Ramos (cell line): ENCODE results near the gene SCPEP1.

Source experiments
- in situ Hi-C: fragments of 300-500 bp; cut with MboI; formaldehyde crosslinking; loops from one replicate; pipeline ENCODE4 v1.14.3; 2022; ENCODE audit warnings: low sequenced_read_pairs; ENCODE audit not compliant: unreplicated experiment

The SCPEP1 gene

DNA sequence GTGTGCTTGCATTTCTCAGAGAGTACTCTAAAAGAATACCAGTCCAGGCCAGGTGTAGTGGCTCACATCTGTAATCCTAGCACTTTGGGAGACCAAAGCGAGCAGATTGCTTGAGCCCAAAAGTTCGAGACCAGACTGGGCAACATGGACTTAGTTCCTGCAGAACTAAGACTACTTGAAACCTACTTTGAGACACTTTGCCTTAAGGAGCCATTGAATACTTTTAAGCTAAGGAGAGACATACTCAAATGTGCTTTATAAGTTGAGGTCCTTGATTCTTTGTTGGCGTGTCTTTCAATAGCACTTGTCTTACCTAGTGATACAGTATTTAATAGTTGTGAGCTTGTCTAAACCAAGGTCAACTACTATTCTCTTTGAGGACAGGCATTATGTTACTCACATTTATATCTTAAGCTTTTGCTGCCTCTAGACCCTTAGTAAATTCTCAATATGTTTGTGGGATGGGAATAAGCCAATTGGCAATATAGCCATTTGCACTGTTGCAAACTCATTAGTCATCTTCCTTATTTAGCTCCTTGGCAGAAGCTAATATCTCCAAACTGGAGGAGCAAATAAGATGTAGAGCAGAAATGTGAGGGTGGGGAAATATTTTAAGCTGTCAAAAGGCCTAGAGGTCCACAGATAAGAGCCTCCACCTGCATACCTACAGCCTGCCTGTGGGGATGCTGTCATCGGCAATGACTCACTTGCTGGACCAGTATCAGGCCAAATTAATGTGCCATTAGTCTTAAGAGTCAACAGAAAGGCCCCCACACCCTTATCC, 16.3 kb downstream of the SCPEP1 start:
- in situ Hi-C loops, result no loop called here

DNA sequence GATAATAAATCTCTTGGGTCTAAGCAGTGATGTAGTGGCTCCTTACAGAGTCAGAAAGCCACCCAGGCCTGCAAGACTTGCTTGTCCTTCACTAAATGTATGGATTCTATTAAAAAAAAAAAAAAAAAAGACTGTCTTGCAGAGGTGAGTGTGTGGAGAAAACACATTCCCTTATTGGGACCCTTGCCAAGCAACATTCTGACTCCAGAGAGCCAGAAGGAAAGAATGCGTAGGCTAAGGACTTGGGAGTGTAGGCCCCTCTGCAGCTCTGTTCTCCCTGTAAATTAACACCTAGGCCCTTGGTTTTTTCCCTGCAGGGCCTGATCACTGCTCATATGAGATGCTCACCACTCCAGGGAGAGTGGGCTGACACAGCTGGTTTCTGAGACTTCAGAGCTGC, 17.8 kb downstream of the SCPEP1 start:
- in situ Hi-C loops, result no loop called here

DNA sequence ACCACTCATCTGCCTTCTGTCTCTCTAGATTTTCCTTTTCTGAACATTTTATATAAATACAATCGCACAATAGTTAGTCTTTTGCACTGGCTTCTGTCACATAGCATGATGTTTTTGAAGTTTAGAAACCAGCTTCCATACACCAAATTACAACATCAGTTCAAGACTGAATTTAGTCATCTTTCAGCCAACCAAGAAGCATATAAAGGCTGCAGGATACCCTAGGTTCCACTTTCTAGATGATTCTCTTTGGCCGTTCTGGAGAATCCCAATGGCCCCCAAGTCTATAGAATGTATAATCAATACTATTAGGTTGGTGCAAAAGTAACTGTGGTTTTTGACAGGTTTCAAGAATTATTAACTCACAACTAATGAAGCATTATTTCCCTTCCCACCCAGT, 19.4 kb downstream of the SCPEP1 start:
- in situ Hi-C loops, result no loop called here

DNA sequence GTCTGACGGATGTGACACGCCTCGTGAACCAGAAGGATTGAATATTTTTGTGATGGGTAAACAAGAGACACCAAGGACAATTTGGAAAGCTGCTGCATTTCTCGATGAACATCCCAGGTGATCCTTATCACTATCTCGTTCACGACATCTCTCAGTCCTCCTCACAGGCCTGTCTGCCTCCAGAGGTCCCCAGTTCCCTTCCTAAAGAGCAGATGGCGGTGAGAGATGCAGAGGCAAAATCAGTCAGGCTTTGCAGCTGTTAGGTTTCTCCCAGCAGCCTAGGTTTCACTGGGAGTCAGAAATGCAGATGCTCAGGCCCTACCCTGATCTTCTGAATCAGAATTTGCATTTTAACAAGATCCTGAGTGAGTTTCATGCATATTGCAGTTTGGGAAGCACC, 23.6 kb downstream of the SCPEP1 start:
- in situ Hi-C loops, result no loop called here

DNA sequence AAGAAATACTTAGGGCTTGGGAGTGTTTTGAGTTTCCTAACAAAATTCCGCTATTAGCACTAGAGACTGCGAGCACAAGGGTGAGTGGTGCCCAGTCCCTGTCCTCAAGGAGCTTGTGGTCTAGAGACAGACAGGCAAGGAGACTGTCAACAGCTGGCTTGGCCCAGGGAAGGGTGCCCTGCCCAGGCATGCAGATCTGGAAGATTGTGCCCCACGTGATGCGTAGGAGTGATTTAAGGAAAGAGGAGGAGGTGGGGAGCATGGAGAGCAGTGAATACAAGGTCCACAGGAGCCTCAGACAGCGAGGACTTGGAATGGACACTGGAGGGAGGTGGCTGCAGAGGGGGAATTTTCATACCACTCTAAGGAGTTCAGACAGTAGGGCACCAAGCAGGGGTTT, 25.0 kb downstream of the SCPEP1 start:
- in situ Hi-C loops, result no loop called here

DNA sequence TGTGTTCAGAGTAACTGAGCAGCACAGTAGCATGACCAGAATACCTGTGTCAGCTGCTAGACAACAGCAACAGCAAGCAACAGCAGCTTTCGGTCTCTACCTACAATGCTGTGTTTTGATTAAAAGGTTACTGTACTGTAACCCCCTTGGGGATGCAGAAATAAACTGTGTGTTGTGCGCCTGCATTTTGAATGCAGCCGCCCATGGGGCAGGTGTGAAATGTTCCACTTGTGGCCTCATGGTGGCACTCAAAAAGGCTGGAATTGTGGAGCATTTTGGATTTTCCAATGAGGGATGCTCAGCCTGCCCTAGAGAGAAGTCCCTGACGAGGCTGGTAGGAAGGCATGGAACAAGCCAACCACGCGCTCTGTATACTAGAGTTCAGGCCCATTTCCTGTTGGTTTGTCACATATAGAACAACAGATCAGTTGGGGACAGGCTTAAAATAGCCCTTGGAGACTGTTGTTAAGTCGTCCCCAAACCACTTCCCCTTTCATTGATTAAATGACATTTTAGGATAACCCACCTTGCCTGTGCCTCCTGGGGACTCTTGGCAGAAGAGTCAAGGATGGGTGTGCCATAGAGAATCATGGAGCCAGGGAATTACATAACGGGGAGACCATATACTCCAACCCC, 27.1 kb downstream of the SCPEP1 start:
- in situ Hi-C loops, result no loop called here

DNA sequence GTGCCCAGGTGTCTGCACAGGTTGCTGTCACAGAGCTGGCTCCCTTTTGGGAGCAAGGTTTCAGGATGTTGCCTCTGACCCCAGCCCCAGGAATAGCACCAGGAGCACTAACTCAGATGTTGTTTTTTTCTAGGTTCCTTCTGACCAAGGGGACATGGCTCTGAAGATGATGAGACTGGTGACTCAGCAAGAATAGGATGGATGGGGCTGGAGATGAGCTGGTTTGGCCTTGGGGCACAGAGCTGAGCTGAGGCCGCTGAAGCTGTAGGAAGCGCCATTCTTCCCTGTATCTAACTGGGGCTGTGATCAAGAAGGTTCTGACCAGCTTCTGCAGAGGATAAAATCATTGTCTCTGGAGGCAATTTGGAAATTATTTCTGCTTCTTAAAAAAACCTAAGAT, 28.1 kb downstream of the SCPEP1 start:
- in situ Hi-C loops, result no loop called here

DNA sequence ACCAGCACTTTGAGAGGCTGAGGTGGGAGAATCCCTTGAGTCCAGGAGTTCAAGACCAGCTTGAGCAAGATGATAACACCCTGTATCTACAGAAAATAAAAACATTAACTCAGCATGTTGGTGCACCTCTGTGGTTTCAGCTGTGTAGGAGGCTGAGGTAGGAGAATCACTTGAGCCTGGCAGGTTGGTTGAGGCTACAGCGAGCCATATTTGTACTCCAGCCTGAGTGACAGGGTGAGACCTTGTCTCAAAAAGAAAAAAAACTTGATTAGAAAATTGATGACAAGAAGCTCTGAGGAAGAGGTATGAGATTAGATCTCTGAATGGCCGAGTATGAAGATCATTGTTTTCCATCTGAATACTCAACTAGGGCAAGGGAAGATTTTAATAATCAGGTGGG, 31.0 kb downstream of the SCPEP1 start:
- in situ Hi-C loops, result no loop called here

DNA sequence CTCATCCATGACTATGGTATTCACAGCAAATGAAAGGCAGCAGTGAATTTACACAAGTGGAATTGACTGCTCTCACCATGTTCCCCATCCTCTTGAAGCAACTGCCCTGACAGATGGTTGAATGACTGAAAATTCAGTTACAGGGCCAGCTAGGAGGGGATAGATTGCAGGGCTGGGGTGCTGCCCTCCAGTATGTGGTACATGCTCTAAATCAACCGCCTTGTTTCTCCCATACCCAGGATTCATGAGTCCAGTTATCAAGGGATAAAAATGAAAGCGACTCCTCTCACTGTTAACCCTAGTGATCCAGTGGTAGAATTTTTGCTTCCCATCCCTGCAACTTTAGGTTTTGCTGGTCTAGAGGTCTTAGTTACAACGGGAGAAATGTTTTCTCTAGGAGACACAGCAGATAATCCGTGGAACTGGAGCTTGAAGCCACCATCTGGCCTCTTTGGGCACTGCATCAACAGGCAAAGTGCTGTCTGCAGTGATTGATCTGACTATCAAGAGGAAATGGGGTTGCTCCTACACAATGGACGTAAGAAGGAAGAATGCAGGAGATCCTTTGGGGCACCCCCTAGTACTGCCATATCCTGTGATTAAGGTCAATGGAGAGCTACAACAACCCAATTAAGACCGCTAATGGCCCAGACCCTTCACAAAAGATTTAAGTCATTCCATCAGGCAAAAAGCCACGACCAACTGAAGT, 32.0 kb downstream of the SCPEP1 start:
- in situ Hi-C loops, result no loop called here

DNA sequence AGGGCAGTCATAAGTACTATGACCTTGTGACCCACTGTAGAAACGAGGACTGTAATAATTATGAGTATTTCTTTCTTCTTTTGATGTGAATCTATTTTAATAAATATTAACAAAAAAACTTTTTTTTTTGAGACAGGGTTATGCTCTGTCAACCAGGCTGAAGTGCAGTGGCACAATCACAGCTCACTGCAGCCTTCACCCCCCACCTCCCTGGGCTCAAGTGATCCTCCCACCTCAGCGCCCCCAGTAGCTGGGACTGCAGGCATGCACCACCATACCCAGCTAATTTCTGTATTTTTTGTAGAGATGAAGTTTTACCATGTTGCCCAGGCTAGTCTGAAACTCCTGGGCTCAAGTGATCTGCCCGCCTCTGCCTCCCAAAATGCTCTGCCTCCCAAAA, 32.6 kb downstream of the SCPEP1 start:
- in situ Hi-C loops, result no loop called here

DNA sequence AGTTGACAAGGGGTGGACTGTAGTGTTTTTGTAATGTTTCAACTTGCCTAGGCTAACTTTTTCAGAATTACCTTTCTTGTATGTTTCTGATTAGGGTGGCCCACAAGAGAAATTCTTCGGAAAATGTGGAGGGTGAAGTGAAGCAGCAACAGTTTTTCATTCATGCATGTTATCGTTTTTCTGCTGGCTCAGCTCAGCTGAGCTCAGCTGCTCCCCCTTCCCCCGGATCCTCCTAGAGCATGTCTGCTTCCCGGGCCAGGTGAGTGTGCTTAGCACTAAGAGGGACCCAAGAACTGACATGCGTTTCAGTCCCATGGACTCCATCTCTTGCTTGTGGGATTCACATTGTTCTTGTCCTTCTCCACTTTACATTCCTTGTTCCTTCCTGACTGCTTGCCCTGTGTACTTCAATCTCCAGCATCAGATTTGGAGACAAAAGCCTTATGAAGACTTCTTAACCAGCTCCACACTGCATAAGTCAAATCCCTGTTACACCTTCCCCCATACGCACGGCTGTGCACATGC, 33.6 kb downstream of the SCPEP1 start:
- in situ Hi-C loops, result no loop called here

DNA sequence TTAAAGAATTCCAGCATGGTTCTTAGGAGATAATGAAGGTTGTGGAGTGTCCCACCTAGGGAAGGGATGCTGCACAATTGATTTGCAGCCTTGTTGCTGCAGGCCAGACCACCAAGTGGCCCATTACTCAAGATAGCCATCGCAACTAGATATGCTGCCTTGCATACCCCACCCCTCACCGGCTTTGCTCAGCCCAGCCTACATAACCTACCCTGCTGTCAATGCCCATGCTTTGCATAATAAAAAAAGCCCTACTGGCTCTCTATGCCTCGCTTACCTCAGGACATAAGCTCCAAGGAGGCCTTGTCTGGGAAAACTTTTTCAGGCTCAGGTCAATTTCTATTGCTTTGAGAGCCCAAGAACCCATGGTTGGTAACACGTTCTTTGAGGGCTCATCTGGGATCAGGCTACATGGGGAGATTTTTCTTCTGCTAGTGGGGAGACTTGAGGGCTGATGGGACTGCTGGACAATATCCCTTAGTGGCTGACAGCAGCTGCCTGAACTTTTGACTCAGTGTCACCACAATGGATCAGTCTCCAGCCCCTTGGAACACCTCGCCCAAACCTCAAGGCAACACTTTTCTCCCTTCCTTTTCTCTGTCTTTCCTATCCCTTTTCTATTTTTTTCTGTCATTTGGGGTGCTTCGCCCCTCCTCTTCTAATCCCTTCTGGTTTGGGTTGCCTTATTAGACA, 38.3 kb downstream of the SCPEP1 start:
- in situ Hi-C loops, result no loop called here

DNA sequence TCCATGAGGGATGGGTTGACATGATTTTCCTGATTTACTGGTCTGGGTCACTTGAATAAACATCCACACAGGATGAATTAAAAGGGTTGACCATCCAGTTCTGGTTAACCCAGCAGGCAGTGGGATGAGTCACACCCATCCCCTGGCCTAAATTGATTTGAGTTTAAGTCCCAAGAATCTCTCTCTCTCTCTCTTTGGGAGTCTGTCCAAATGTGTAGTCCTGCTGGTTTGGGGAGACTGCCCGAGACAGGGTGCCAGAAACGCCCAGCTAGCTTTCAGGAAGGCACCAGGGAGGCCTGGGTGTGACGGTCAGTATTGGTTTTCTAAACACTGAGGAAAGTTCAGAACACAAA, 38.8 kb downstream of the SCPEP1 start:
- in situ Hi-C loops, result no loop called here

DNA sequence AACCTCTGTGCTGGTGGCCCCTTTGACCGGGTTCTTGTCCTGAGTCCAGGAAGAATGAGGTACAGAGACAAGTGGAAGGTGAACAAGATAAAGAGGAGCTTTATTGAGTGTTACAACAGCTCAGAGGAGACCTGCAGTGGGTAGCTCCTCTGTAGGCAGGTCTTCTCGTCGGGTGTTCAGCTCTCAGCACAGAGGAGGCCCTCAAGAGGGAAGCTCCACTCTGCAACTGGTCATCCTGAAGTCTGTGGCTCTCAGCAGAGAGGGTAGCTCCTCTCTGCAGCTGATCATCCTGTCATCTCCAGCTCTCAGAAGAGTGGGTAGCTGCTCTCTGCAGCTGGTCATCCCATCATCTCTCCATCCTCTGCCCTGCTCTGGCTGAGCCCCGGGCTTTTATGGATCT, 39.7 kb downstream of the SCPEP1 start:
- in situ Hi-C loops, result no loop called here

DNA sequence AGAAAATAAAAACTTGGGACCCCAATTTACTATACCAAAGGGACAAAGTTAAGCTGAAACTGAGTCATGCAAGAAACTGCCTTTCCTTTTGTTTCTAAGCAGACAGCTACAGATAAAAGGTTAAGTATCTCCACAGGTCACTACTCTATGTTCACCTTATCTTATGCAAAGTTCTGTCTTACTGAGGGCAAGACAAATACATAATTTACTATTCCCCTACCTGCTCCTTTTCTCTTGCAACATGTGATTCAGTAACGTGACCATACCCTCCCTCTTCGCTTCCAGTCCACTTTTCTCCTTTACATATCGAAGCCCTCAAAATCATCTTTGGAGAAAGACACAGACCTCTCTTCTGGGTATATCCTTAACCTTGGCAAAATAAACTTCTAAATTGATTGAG, 42.3 kb downstream of the SCPEP1 start:
- in situ Hi-C loops, result no loop called here

DNA sequence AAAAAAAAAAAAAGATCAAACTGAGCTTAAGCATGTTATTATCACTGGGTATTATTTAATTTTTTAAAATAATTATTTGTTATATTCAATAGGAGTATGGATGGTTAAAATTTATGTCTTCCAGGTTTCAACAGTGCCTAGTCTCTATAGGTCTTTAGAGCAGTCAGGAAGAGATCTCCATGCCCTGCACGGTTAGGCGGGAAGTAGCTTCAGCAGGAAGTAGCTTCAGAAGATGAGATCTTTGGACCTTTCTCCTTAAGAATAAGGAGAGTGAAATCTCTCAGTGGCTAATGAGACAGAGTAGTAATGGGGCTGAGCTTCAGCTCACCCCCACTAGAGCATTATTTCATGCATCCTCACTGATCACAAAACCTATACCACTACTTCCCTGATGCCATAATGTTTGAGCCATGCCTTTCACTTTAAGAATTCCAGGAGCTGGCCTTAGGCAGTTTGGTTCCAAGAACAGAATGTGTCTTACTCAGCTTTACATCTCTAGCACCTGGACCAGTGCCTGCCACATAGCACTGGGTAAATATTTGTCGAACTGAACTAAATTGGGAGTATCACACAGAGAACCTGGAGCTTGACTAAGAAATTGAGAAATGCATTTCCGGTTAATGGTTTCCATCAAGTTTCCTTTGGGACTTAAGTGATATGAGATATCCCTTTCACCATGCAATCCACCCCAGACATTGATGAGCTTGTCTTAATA, 43.5 kb downstream of the SCPEP1 start:
- in situ Hi-C loops, result no loop called here

DNA sequence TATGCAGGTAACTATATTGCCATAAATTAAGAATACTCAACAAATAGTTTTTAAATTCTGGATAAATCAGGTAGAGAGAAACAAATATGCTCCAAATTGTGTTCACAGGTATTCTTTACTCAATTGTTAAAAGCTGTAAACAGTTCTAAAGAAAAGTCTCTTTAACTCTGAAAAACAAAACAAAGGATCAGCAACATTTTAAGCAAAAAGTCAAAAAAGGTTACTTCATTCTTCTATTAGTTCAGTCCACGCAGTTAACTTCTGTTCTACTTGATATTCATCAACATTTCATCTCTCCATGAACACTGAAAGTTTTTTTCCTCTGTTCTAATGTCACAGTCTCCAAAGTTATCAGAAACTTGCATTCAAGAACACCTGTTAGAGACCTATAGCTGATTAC, 47.9 kb downstream of the SCPEP1 start:
- in situ Hi-C loops, result no loop called here

DNA sequence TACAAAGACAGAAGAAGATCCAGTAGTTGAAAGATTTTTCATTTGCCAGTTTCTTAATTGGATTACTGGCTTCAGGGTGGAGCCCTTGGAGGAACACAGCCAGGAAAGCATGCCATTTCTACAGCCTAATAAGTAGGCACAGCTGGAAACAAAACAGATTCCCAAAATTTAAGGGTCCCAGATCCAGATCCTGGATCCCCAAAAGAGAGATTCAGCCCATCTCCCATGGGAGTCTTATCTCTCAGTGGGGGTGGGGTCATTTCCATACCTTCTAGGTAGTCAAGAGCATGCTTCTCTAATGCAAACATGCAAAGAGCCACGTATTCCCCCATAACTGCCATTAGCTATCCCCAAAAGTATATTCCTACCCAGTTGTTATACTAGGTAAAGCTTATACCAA, 49.9 kb downstream of the SCPEP1 start:
- in situ Hi-C loops, result no loop called here

DNA sequence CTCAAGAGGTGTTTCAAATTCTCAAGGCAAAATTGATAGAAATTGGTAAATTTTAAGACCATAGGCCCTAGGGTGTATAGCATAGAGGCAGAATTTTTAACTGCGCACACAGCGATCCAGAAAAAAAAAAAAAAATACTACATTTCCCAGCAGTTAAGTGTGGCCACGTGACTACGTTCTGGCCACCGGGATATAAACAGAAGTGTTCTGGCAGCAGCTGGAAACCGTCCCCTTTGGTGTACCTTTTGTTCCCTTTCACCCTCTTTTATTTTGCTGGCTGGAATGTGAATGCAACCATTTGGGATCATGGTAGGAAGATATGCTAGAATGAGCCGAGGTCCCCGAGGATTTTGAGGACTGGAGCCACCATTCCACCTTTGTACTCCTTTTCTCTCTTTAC, 54.4 kb downstream of the SCPEP1 start:
- in situ Hi-C loops, result no loop called here

DNA sequence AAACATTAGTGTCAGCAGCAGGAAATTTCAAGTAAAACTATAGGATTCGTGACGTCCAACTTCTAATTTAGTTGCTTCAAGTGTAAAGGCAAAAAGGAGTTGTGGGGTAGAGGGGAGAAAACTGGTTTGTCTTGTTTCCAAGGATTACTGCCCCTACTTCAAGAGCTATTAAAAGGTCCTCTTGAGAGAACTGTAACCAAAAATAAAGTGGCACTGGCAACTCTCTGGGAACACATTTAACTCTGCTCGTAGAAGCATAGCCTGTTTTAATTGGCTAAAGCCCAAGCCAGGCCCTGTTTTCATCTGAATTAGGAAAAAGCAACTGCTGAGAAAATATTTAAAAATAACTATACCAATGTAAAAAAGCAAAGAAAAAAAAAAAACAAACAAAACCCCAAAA, 55.4 kb downstream of the SCPEP1 start:
- in situ Hi-C loops, result no loop called here
